Activated naive CD4-positive, alpha-beta T cell treated with anti-CD3 and anti-CD28 coated beads, Interleukin-2, amount 50 U/mL, for 24 hours (primary cell): ENCODE measurements around the gene IP6K2.

Experiments
- H3K27ac Mint-ChIP-seq: one replicate; pipeline ENCODE4 v1.8.0; 2021; ENCODE audit warnings: mild to moderate bottlenecking, mixed read lengths
- H3K27me3 Mint-ChIP-seq: one replicate; pipeline ENCODE4 v1.8.0; 2021; ENCODE audit warnings: mixed read lengths
- H3K36me3 Mint-ChIP-seq: one replicate; pipeline ENCODE4 v1.8.0; 2021; ENCODE audit warnings: mixed read lengths
- H3K4me1 Mint-ChIP-seq: one replicate; pipeline ENCODE4 v1.8.0; 2021; ENCODE audit warnings: mixed read lengths
- H3K4me3 Mint-ChIP-seq: one replicate; pipeline ENCODE4 v1.8.0; 2021; ENCODE audit warnings: mild to moderate bottlenecking, mixed read lengths
- H3K9me3 Mint-ChIP-seq: one replicate; pipeline ENCODE4 v1.8.0; 2021; ENCODE audit warnings: mixed read lengths

Gene IP6K2

DNA sequence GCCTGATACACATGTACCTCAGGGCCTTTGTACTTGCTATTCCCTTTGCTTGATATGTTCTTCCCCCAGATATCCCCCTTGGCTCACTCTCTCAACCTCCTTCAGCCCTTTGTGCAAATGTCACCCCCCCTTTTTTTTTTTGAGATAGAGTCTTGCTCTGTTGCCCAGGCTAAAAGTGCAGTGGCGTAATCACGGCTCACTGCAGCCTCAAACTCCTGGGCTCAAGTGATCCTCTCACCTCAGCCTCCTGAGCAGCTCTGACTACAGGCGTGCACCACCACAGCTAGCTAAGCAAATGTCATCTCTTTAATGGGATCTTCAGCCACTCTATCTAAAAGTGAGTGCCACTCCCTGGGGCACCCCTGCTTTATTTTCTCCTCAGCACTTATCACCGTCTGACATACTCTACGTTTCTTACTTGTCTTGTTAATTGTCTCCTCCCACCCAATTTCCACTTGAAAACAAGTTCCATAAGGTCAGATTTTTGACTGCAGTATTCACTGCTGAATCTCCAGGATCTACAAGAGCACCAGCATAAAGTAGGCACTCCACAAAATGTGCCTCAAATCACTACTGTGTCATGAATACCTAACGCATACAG, 14.6 kb downstream of the IP6K2 start:
- peak overlapping the region; percentile 3 for H3K27ac Mint-ChIP-seq
- no peaks in the 10 kb centered on the region for H3K9me3 Mint-ChIP-seq
- H3K4me1 Mint-ChIP-seq = peaks cover 50% of the 10 kb centered on the region
- peaks cover 4% of the 10 kb centered on the region for H3K36me3 Mint-ChIP-seq
- no peak overlapping the region for H3K4me3 Mint-ChIP-seq
- H3K27me3 Mint-ChIP-seq = no peaks in the 10 kb centered on the region

GRCh38 chr3:48700731-48701405, 16.2 kb downstream of the IP6K2 start:
- no peaks in the 10 kb centered on the region for H3K9me3 Mint-ChIP-seq

GRCh38 chr3:48698891-48699290, 18.1 kb downstream of the IP6K2 start:
- H3K4me1 Mint-ChIP-seq = peaks cover 42% of the 10 kb centered on the region

More at GRCh38 chr3:48700731-48701405, 16.2 kb downstream of the IP6K2 start:
- Mint-ChIP-seq H3K4me3 (no peak overlapping the region), H3K4me1 (peaks cover 44% of the 10 kb centered on the region), H3K36me3 (peaks cover 6% of the 10 kb centered on the region), H3K27me3 (no peaks in the 10 kb centered on the region), H3K27ac (no peak overlapping the region)

DNA sequence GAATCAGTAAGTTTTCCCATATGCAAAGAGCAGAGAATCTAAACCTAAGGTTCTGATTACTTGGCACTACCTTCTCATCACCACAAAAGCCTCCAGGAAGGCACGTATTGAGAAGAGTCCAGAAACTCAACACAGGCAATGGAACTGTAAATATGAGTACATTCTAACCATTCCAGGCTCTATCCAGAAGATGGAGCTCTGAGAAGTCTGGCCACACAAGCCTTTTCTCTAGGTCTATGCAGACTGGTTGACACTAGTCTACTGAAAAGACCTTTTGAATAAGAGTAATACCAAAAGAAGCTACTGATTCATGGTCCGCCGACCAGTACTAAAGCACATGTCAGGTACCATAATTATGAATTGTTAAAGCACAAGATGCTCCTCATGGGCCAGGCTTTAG, 19.1 kb downstream of the IP6K2 start:
- Mint-ChIP-seq H3K27ac (no peak overlapping the region), H3K4me3 (no peak overlapping the region), H3K9me3 (no peaks in the 10 kb centered on the region), H3K36me3 (peaks cover 6% of the 10 kb centered on the region), H3K4me1 (peaks cover 35% of the 10 kb centered on the region), H3K27me3 (no peaks in the 10 kb centered on the region)

More at GRCh38 chr3:48698891-48699290, 18.1 kb downstream of the IP6K2 start:
- H3K9me3 Mint-ChIP-seq = no peaks in the 10 kb centered on the region
- H3K27ac Mint-ChIP-seq = no peak overlapping the region
- no peaks in the 10 kb centered on the region for H3K27me3 Mint-ChIP-seq
- peaks cover 6% of the 10 kb centered on the region for H3K36me3 Mint-ChIP-seq
- no peak overlapping the region for H3K4me3 Mint-ChIP-seq

DNA sequence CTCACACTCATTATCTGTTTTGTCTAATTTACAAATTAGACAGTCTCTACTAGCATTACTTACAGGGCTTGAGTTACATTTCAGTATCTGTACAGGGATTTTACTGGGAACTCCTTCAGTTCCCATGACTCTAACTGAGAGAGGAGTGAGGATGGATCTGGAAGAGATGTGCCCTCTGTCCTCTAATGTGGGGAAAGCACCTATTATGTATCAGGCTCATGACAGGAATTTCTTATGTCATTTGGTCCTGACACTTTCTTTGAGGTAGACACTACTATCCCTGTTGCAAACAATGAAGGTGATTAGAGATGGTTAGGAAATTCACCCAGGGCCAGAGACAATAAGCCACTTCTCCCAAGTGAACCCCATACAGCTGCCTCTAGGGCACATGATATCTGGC, 20.4 kb downstream of the IP6K2 start:
- Mint-ChIP-seq H3K36me3 (peaks cover 8% of the 10 kb centered on the region), H3K27ac (peak overlapping the region; percentile 30), H3K4me3 (no peak overlapping the region), H3K27me3 (no peaks in the 10 kb centered on the region), H3K4me1 (peaks cover 26% of the 10 kb centered on the region), H3K9me3 (no peaks in the 10 kb centered on the region)

DNA sequence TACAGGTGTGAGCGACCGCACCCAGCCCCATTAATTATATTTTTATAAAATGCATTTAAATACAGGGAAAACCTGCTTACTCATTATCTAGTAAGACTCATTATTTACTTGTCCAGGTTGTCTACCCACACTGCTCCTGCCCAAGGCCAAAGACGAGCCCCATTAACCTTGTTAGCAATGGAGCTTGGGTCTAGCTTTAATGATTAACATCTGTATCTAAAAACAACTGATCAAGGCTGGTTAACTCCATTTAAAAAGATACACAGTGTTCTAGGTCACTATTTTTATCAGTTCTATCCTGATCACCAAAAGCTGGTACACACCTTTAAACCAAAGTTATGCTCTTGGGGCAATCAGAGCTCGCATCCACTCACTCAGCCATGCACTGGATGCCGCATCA, 20.9 kb downstream of the IP6K2 start:
- H3K9me3 Mint-ChIP-seq = no peaks in the 10 kb centered on the region
- peaks cover 26% of the 10 kb centered on the region for H3K4me1 Mint-ChIP-seq
- H3K27me3 Mint-ChIP-seq = no peaks in the 10 kb centered on the region
- H3K4me3 Mint-ChIP-seq = no peak overlapping the region
- H3K27ac Mint-ChIP-seq = peak overlapping the region; percentile 30
- H3K36me3 Mint-ChIP-seq = peaks cover 9% of the 10 kb centered on the region

GRCh38 chr3:48695393-48695753, 21.6 kb downstream of the IP6K2 start:
- H3K27ac Mint-ChIP-seq = no peak overlapping the region
- no peak overlapping the region for H3K4me3 Mint-ChIP-seq
- H3K36me3 Mint-ChIP-seq = peaks cover 11% of the 10 kb centered on the region
- peaks cover 24% of the 10 kb centered on the region for H3K4me1 Mint-ChIP-seq
- H3K9me3 Mint-ChIP-seq = no peaks in the 10 kb centered on the region
- H3K27me3 Mint-ChIP-seq = no peaks in the 10 kb centered on the region

GRCh38 chr3:48694610-48695392, 22.2 kb downstream of the IP6K2 start:
- Mint-ChIP-seq H3K4me1 (peaks cover 19% of the 10 kb centered on the region), H3K27me3 (no peaks in the 10 kb centered on the region), H3K4me3 (no peak overlapping the region), H3K27ac (peak overlapping the region; percentile 77), H3K9me3 (no peaks in the 10 kb centered on the region), H3K36me3 (peaks cover 14% of the 10 kb centered on the region)

- Mint-ChIP-seq H3K4me1 (peaks cover 12% of the 10 kb centered on the region), H3K4me3 (no peak overlapping the region), H3K36me3 (peaks cover 12% of the 10 kb centered on the region), H3K27me3 (no peaks in the 10 kb centered on the region), H3K27ac (peak overlapping the region; percentile 8), H3K9me3 (no peaks in the 10 kb centered on the region)
Measured at GRCh38 chr3:48693826-48694225, 23.2 kb downstream of the IP6K2 start.

- Mint-ChIP-seq H3K27me3 (no peaks in the 10 kb centered on the region), H3K4me3 (no peak overlapping the region), H3K27ac (no peak overlapping the region), H3K4me1 (peaks cover 10% of the 10 kb centered on the region), H3K36me3 (peaks cover 14% of the 10 kb centered on the region), H3K9me3 (no peaks in the 10 kb centered on the region)
Measured at GRCh38 chr3:48692551-48692950, 24.5 kb downstream of the IP6K2 start.

DNA sequence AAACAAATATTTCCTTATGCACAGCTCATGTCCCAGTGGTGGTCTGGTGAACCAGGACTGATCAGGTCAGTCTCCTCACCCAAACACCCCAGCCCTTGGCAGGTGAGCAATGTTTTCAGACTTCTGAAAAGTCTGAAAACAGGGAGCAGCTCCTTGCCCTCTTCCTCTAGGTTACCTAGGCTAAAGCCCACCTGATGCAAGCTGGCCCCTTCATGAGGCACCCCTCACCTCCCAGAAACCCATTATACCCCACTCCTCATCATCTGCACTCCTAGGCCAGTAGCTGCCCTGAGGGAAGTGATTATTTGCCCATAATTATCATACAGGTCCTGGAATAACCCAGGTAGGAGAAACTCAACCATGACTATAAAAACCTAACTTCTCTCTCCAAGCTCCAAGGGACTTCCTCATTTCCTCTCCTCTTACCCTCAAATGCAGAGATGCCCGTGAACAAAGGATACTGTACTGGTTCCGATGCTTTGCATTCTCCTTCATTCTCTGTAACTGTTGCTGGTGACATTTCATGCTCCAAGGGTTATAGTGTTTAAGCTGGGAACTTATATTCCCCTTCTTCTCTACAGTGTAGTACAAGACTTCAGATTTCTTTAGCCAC, 26.1 kb downstream of the IP6K2 start:
- Mint-ChIP-seq H3K9me3 (no peaks in the 10 kb centered on the region), H3K4me3 (no peak overlapping the region), H3K4me1 (peaks cover 10% of the 10 kb centered on the region), H3K27me3 (no peaks in the 10 kb centered on the region), H3K36me3 (peaks cover 12% of the 10 kb centered on the region), H3K27ac (no peak overlapping the region)

DNA sequence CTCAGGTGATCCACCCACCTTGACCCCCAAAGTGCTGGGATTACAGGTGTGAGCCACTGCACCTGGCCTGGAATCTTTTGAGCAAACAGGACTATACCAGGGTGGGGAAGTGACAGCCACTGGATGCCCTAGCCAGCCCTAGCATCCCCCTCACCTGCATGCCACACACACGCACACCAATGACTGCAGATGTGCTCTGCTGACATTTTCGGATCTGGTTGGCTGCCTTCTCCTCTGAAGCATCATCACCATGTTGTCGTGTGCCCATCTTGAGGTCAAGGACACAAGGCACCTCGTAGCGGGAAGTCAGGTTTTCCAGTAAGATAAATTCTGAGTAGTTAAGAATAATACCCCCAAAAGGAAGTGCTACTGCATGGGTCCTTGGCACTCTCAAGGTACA, 27.6 kb downstream of the IP6K2 start:
- no peak overlapping the region for H3K27ac Mint-ChIP-seq

DNA sequence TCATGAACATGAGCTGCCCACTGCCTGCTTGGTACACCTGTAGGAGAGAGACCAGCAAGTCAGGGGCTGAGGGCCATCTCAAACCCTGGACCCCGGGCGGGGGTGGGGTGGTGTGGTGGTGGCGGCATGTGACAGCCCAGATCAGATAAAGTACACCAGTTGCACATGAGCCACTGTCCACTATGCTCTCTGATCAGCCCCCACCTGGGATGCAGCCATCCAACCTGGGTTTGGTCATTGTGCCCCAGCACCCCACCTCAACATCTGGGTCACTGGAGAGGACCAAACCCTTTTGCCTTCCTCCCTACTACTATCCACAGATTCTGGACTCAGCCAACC, 28.3 kb downstream of the IP6K2 start:
- Mint-ChIP-seq H3K9me3 (no peaks in the 10 kb centered on the region), H3K36me3 (peaks cover 11% of the 10 kb centered on the region), H3K27ac (no peak overlapping the region), H3K4me3 (no peak overlapping the region), H3K27me3 (no peaks in the 10 kb centered on the region), H3K4me1 (peaks cover 22% of the 10 kb centered on the region)

More for the DNA sequence above, 27.6 kb downstream of the IP6K2 start:
- Mint-ChIP-seq H3K27me3 (no peaks in the 10 kb centered on the region), H3K4me3 (no peak overlapping the region), H3K36me3 (peaks cover 11% of the 10 kb centered on the region), H3K4me1 (peaks cover 16% of the 10 kb centered on the region), H3K9me3 (no peaks in the 10 kb centered on the region)

GRCh38 chr3:48688032-48688736, 28.8 kb downstream of the IP6K2 start:
- Mint-ChIP-seq H3K4me3 (no peak overlapping the region), H3K4me1 (peaks cover 27% of the 10 kb centered on the region), H3K27me3 (no peaks in the 10 kb centered on the region), H3K9me3 (no peaks in the 10 kb centered on the region), H3K27ac (no peak overlapping the region), H3K36me3 (peaks cover 11% of the 10 kb centered on the region)

DNA sequence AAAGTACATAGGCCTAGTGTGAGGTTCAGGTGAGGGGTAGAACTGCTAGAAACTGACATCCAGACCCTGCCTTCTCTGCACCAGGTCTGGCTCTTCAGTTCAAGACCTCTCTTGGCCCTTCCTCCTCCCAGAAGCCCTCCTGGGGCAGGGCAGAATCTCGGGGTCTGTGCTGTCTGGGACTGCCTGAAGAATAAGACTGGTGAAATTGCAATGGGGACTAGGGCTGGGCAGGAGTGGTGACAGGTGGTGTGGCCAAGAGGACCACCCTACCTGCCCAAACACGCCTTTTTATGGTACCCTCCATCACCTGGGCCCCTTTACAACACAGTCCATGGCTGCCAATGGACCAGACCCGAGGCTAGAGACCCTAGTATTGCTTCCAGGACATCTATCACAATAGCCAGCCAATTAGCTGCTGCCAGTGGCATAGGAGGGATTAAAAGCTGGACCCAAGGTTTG, 29.8 kb downstream of the IP6K2 start:
- Mint-ChIP-seq H3K27me3 (no peaks in the 10 kb centered on the region), H3K4me3 (no peak overlapping the region), H3K9me3 (no peaks in the 10 kb centered on the region), H3K4me1 (peaks cover 31% of the 10 kb centered on the region), H3K27ac (no peak overlapping the region), H3K36me3 (peaks cover 9% of the 10 kb centered on the region)
